PC-3 (cell line): ENCODE data around the gene MPV17L2.

ENCODE experiments used
- EZH2 ChIP-seq: fragments of 300-600 bp; sonication (generic); IDR thresholded peaks from one replicate; pipeline ENCODE4 v1.6.1; 2017; ENCODE audit warnings: antibody characterized with exemption, mild to moderate bottlenecking, low read length; ENCODE audit not compliant: unreplicated experiment
- EZH2phosphoT487 ChIP-seq: fragments of 300-600 bp; sonication (generic); IDR thresholded peaks from 2 replicates; pipeline ENCODE4 v1.6.1; 2018; ENCODE audit warnings: mild to moderate bottlenecking, antibody characterized with exemption, low read length, borderline replicate concordance
- TF ChIP-seq, protein P1 (sequence below): fragments of 300-600 bp; sonication (generic); conservative IDR thresholded peaks from 2 replicates; pipeline ENCODE4 v1.5.1; 2017; ENCODE audit warnings: antibody characterized with exemption, low read depth, mild to moderate bottlenecking, low read length

GRCh38 chr19:18150776-18151624 is 42.0 kb upstream of the MPV17L2 start:
- TF ChIP-seq, protein P1, sequence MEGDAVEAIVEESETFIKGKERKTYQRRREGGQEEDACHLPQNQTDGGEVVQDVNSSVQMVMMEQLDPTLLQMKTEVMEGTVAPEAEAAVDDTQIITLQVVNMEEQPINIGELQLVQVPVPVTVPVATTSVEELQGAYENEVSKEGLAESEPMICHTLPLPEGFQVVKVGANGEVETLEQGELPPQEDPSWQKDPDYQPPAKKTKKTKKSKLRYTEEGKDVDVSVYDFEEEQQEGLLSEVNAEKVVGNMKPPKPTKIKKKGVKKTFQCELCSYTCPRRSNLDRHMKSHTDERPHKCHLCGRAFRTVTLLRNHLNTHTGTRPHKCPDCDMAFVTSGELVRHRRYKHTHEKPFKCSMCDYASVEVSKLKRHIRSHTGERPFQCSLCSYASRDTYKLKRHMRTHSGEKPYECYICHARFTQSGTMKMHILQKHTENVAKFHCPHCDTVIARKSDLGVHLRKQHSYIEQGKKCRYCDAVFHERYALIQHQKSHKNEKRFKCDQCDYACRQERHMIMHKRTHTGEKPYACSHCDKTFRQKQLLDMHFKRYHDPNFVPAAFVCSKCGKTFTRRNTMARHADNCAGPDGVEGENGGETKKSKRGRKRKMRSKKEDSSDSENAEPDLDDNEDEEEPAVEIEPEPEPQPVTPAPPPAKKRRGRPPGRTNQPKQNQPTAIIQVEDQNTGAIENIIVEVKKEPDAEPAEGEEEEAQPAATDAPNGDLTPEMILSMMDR = no peak
- TF ChIP-seq EZH2 (no peak), EZH2phosphoT487 (no peak)
